ENCODE data around the gene SPEM3. TPM values are rescaled to one million over a fixed set of nuclear protein-coding genes. Genes with fewer than 3 reads are reported as not detected.

SPEM3 gene
- total and polyA plus RNA-seq, 4 donors: not detected

- peaks cover 0 to 12% (median 3%) of the 10 kb centered on the region in 4 donors for H3K36me3 ChIP-seq (ENCODE audit: control insufficient read depth in 4 of 4, insufficient read depth in 3 of 4, low read depth in 1 of 4, low read length in 3 of 4)
- peaks cover 0 to 4% (median 1%) of the 10 kb centered on the region in 4 donors for H3K4me1 ChIP-seq (ENCODE audit: control insufficient read depth in 4 of 4, insufficient read depth in 4 of 4, low read length in 3 of 4)
- TF ChIP-seq REST (IDR thresholded peaks at IDR 0.05) (no peak), NR2F2 (IDR thresholded peaks at IDR 0.05) (no peak), RXRA (IDR thresholded peaks at IDR 0.05) (no peak), ZBTB33 (IDR thresholded peaks at IDR 0.05) (no peak), JUND (IDR thresholded peaks at IDR 0.05) (no peak), MAX (IDR thresholded peaks at IDR 0.05) (no peak), FOXA1 (IDR thresholded peaks at IDR 0.05) (no peak), RAD21 (IDR thresholded peaks at IDR 0.05) (no peak), EGR1 (IDR thresholded peaks at IDR 0.05; ENCODE audit: low read depth in 2 of 2) (no peak), SP1 (IDR thresholded peaks at IDR 0.05) (no peak), TAF1 (conservative IDR thresholded peaks at IDR 0.05) (no peak)
- TF ChIP-seq, protein P1, sequence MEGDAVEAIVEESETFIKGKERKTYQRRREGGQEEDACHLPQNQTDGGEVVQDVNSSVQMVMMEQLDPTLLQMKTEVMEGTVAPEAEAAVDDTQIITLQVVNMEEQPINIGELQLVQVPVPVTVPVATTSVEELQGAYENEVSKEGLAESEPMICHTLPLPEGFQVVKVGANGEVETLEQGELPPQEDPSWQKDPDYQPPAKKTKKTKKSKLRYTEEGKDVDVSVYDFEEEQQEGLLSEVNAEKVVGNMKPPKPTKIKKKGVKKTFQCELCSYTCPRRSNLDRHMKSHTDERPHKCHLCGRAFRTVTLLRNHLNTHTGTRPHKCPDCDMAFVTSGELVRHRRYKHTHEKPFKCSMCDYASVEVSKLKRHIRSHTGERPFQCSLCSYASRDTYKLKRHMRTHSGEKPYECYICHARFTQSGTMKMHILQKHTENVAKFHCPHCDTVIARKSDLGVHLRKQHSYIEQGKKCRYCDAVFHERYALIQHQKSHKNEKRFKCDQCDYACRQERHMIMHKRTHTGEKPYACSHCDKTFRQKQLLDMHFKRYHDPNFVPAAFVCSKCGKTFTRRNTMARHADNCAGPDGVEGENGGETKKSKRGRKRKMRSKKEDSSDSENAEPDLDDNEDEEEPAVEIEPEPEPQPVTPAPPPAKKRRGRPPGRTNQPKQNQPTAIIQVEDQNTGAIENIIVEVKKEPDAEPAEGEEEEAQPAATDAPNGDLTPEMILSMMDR (IDR thresholded peaks at IDR 0.05; ENCODE audit: low read depth, low read length, missing input control): no peak
- no peak overlapping the region for H3K9ac ChIP-seq (ENCODE audit: low read depth in 1 of 2, low read length in 2 of 2)
- H3K27ac ChIP-seq (ENCODE audit: low read depth in 1 of 2, low read length in 2 of 2): no peak overlapping the region
- DNase-seq (ENCODE audit: low spot score): no peak
- 83% methylated on average over 3 of the region's 3 CpGs for WGBS
- no peak overlapping the region for H3K4me3 ChIP-seq (ENCODE audit: low read depth in 1 of 3, low read length in 3 of 3)
- no peaks in the 10 kb centered on the region for H3K27me3 ChIP-seq (ENCODE audit: control insufficient read depth in 4 of 4, insufficient read depth in 4 of 4, low read length in 3 of 4)
- H3K9me3 ChIP-seq (ENCODE audit: control insufficient read depth in 4 of 4, low read length in 3 of 4): no peaks in the 10 kb centered on the region
These were observed 31.4 kb downstream of the SPEM3 start for GRCh38 chr17:7459961-7460545.

DNA sequence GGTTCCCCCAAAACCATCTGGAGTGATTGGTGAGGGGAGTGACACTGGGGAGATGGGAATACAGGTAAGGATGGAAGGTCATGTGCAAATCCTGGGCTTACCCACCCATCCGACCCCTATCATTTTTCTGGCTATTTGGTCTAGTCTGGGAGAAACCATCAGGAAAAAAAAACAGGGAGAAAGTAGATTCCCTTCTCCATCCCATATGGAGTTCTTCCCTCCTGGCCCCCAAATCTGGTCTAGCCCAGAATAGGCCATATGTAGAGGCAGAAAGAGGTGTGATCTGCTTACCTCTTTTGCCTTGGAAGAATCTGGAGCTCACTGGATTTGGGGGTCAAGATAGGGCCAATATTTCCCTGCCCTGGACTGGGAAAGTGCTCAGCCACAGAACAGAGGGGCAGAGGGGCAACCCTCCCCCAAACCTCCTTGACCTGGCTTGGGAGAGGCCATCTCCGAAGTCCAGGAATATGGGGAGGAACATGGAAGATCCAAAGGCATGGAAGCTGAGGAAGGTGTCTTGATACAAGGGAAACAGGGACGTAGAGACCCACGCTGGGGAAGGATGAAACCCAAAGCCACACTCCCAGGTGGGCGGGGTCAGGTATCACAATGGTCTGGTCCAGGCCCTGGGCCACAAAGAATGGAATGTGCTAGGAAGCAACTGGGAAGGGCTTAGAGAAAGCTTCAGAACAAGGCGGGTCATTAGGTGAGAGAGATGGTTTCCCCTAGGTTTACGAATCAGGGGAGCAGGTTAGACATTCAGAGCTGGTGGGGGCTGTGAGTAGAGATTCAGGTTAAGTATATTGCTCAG, 32.4 kb downstream of the SPEM3 start:
- Histone ChIP-seq H3K4me3 (ENCODE audit: low read depth in 1 of 3, low read length in 3 of 3) (no peak overlapping the region), H3K27ac (ENCODE audit: low read depth in 1 of 2, low read length in 2 of 2) (no peak overlapping the region), H3K9ac (ENCODE audit: low read depth in 1 of 2, low read length in 2 of 2) (no peak overlapping the region), H3K9me3 (ENCODE audit: control insufficient read depth in 4 of 4, low read length in 3 of 4) (no peaks in the 10 kb centered on the region), H3K27me3 (ENCODE audit: control insufficient read depth in 4 of 4, insufficient read depth in 4 of 4, low read length in 3 of 4) (no peaks in the 10 kb centered on the region), H3K36me3 (ENCODE audit: control insufficient read depth in 4 of 4, insufficient read depth in 3 of 4, low read depth in 1 of 4, low read length in 3 of 4) (peaks cover 0 to 12% (median 3%) of the 10 kb centered on the region in 4 donors), H3K4me1 (ENCODE audit: control insufficient read depth in 4 of 4, insufficient read depth in 4 of 4, low read length in 3 of 4) (peaks cover 0 to 4% (median 1%) of the 10 kb centered on the region in 4 donors)
- 96% methylated on average over 7 of the region's 7 CpGs for WGBS
- no peak for DNase-seq (ENCODE audit: low spot score)
- TF ChIP-seq RAD21 (IDR thresholded peaks at IDR 0.05) (no peak), RXRA (IDR thresholded peaks at IDR 0.05) (no peak), FOXA2 (IDR thresholded peaks at IDR 0.05) (no peak), SP1 (IDR thresholded peaks at IDR 0.05) (no peak), YY1 (IDR thresholded peaks at IDR 0.05) (no peak), NR2F2 (IDR thresholded peaks at IDR 0.05) (no peak), FOXA1 (IDR thresholded peaks at IDR 0.05) (no peak)
- TF ChIP-seq, protein P1 (IDR thresholded peaks at IDR 0.05; ENCODE audit: low read depth, low read length, missing input control): no peak
